Vagina (tissue), 2 donors: ENCODE results near the gene PAGE4.

Experiments used
- CTCF ChIP-seq, 3 experiments: fragments of 450-650 bp in 2 of 3; fragments of 200-600 bp in 1 of 3; sonication (generic) in 1 of 3; IDR thresholded peaks; one replicate each; pipeline ENCODE4 v1.5.1; 2017 to 2019; ENCODE audit warnings: antibody characterized with exemption in 3 of 3, mild to moderate bottlenecking in 2 of 3, moderate library complexity in 2 of 3
- POLR2A ChIP-seq, 2 donors: fragments of 450-650 bp; IDR thresholded peaks; one replicate each; pipeline ENCODE4 v1.6.1; 2017; ENCODE audit warnings: antibody characterized with exemption in 2 of 2, mild to moderate bottlenecking in 2 of 2, moderate library complexity in 2 of 2

GRCh38 chrX:49859491-49859890 is 30.4 kb downstream of the PAGE4 start:
- TF ChIP-seq POLR2A (IDR thresholded peaks at IDR 0.05) = no peak
- no peak for TF ChIP-seq CTCF (IDR thresholded peaks at IDR 0.05)
